HG02610 (cell line): ENCODE measurements around the gene ISG20.
"Not testable (repeated sequence)": the region's sequence is repeated elsewhere in the genome, so short reads cannot be mapped to it uniquely, and the experiment has no call there.

ENCODE experiments used
- ATAC-seq: cut with Tn5 transposase; IDR thresholded peaks from one replicate; pipeline ENCODE4 v1.9.1; 2021; ENCODE audit warnings: mild to moderate bottlenecking, moderate library complexity; ENCODE audit not compliant: unreplicated experiment

The ISG20 gene

GRCh38 chr15:88635318-88635717 is 3.5 kb upstream of the ISG20 start:
- peak; percentile 16 for ATAC-seq

- no peak for ATAC-seq
Measured at GRCh38 chr15:88636050-88636449, 2.8 kb upstream of the ISG20 start.

- no peak for ATAC-seq
Measured at GRCh38 chr15:88636654-88637053, 2.2 kb upstream of the ISG20 start.

- ATAC-seq: no peak
Measured at GRCh38 chr15:88637436-88637835, 1.4 kb upstream of the ISG20 start.

GRCh38 chr15:88637841-88638625 is 783 bp upstream of the ISG20 start:
- ATAC-seq: no peak

GRCh38 chr15:88641959-88642452 is 3.2 kb downstream of the ISG20 start:
- no peak for ATAC-seq

GRCh38 chr15:88642514-88642913 is 3.7 kb downstream of the ISG20 start:
- ATAC-seq: not testable (repeated sequence)

- ATAC-seq: no peak
Measured at GRCh38 chr15:88644741-88645140, 5.9 kb downstream of the ISG20 start.

- no peak for ATAC-seq
Measured at GRCh38 chr15:88645171-88646087, 6.6 kb downstream of the ISG20 start.

GRCh38 chr15:88646088-88646405 is 7.2 kb downstream of the ISG20 start:
- no peak for ATAC-seq

- no peak for ATAC-seq
Measured at GRCh38 chr15:88646951-88647350, 8.1 kb downstream of the ISG20 start.

GRCh38 chr15:88647351-88648105 is 8.7 kb downstream of the ISG20 start:
- no peak for ATAC-seq

GRCh38 chr15:88648357-88649214 is 9.8 kb downstream of the ISG20 start:
- ATAC-seq: no peak

- ATAC-seq: peak; percentile 81
Measured at GRCh38 chr15:88649286-88649733, 10.5 kb downstream of the ISG20 start.

GRCh38 chr15:88649753-88650551 is 11.1 kb downstream of the ISG20 start:
- no peak for ATAC-seq

- ATAC-seq: no peak
Measured at GRCh38 chr15:88650556-88650955, 11.7 kb downstream of the ISG20 start.

- ATAC-seq: no peak
Measured at GRCh38 chr15:88651136-88651732, 12.4 kb downstream of the ISG20 start.

GRCh38 chr15:88651971-88652370 is 13.2 kb downstream of the ISG20 start:
- ATAC-seq: no peak
